Tibial nerve (tissue), 4 donors: ENCODE results near the gene TEX264.

Experiments used
- EP300 ChIP-seq, 2 donors: sonication (generic); formaldehyde crosslinking; IDR thresholded peaks; one replicate each; pipeline ENCODE4 v1.6.1; 2017; ENCODE audit warnings: antibody characterized with exemption in 2 of 2, mild to moderate bottlenecking in 1 of 2
- POLR2A ChIP-seq, 2 donors: fragments of 450-650 bp; IDR thresholded peaks; one replicate each; pipeline ENCODE4 v1.6.1; 2017; ENCODE audit warnings: antibody characterized with exemption in 2 of 2, mild to moderate bottlenecking in 2 of 2, moderate library complexity in 2 of 2
- TF ChIP-seq, protein P1 (sequence below), 5 experiments: fragments of 200-600 bp in 3 of 5; fragments of 450-650 bp in 2 of 5; sonication (generic) in 3 of 5; IDR thresholded peaks; one replicate each; pipeline ENCODE4 v1.5.1; 2016 to 2019; ENCODE audit warnings: antibody characterized with exemption in 5 of 5, mild to moderate bottlenecking in 3 of 5, moderate library complexity in 2 of 5

DNA sequence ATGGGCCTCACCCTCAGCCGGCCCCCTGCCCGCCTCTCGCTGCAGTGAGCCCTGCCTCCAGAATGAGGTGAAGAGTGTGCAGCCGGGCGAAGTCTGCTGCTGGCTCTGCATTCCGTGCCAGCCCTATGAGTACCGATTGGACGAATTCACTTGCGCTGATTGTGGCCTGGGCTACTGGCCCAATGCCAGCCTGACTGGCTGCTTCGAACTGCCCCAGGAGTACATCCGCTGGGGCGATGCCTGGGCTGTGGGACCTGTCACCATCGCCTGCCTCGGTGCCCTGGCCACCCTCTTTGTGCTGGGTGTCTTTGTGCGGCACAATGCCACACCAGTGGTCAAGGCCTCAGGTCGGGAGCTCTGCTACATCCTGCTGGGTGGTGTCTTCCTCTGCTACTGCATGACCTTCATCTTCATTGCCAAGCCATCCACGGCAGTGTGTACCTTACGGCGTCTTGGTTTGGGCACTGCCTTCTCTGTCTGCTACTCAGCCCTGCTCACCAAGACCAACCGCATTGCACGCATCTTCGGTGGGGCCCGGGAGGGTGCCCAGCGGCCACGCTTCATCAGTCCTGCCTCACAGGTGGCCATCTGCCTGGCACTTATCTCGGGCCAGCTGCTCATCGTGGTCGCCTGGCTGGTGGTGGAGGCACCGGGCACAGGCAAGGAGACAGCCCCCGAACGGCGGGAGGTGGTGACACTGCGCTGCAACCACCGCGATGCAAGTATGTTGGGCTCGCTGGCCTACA, 44.4 kb downstream of the TEX264 start:
- TF ChIP-seq, protein P1, sequence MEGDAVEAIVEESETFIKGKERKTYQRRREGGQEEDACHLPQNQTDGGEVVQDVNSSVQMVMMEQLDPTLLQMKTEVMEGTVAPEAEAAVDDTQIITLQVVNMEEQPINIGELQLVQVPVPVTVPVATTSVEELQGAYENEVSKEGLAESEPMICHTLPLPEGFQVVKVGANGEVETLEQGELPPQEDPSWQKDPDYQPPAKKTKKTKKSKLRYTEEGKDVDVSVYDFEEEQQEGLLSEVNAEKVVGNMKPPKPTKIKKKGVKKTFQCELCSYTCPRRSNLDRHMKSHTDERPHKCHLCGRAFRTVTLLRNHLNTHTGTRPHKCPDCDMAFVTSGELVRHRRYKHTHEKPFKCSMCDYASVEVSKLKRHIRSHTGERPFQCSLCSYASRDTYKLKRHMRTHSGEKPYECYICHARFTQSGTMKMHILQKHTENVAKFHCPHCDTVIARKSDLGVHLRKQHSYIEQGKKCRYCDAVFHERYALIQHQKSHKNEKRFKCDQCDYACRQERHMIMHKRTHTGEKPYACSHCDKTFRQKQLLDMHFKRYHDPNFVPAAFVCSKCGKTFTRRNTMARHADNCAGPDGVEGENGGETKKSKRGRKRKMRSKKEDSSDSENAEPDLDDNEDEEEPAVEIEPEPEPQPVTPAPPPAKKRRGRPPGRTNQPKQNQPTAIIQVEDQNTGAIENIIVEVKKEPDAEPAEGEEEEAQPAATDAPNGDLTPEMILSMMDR (IDR thresholded peaks at IDR 0.05) = no peak
- TF ChIP-seq EP300 (IDR thresholded peaks at IDR 0.05) = no peak
- no peak for TF ChIP-seq POLR2A (IDR thresholded peaks at IDR 0.05)
